Measurements from ENCODE around the gene C19orf44.
"Not testable (repeated sequence)": the region's sequence is repeated elsewhere in the genome, so short reads cannot be mapped to it uniquely, and the experiment has no call there.

Gene C19orf44

DNA sequence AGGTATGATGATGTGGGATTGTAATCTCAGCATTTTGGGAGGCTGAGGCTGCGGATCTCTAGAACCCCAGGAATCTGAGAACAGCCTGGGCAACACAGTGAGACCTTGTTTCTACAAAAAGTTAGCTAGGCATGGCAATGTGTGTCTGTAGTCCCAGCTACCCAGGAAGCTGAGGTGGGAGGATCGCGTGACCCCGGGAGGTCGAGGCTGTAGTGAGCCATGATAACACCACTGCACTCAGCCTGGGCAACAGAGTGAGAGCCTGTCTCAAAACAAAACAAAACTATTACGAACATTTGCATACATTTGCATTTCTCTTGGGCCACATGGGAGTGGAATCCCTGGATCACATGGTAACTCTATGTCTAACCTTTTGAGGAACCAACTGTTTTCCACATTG is 1.6 kb downstream of the C19orf44 start:
- no peak overlapping the region for H3K9ac ChIP-seq (ENCODE audit: low read depth, low read length)
- H3K4me1 ChIP-seq (ENCODE audit: control insufficient read depth, insufficient read depth, low read length) = no peaks in the 10 kb centered on the region
- H3K36me3 ChIP-seq (ENCODE audit: control insufficient read depth, insufficient read depth, low read length) = peaks cover 10% of the 10 kb centered on the region; the same call in 1 of the 2 replicates
- H3K4me3 ChIP-seq (ENCODE audit: low read depth, low read length) = no peak overlapping the region
- H3K27ac ChIP-seq (ENCODE audit: low read depth, low read length) = no peak overlapping the region
- no peaks in the 10 kb centered on the region for H3K9me3 ChIP-seq (ENCODE audit: control insufficient read depth, insufficient read depth, low read length)
- H3K27me3 ChIP-seq (ENCODE audit: control insufficient read depth, insufficient read depth, low read length) = no peaks in the 10 kb centered on the region

DNA sequence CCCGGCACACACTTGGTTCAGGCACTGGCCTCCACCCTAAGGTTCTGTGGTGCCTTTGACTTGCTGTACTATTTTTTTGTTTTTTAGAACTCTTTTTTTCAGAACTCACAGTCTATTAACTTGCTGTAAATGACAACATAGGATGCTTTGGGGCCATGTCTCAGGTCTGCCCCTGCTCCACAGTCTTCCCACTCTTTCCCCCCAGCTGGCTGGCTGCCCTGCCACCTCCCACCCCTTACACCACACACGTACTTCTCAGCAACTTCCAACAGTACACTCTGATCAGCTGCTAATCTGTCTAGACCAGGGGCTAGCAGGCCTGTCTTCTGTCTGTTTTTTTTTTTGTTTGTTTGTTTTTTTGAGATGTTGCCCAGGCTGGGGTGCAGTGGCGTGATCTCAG is 8.1 kb downstream of the C19orf44 start:
- no peak overlapping the region for H3K4me3 ChIP-seq (ENCODE audit: low read depth, low read length)
- no peaks in the 10 kb centered on the region for H3K9me3 ChIP-seq (ENCODE audit: control insufficient read depth, insufficient read depth, low read length)
- H3K36me3 ChIP-seq (ENCODE audit: control insufficient read depth, insufficient read depth, low read length) = peaks cover 31% of the 10 kb centered on the region; the same call in 1 of the 2 replicates
- H3K4me1 ChIP-seq (ENCODE audit: control insufficient read depth, insufficient read depth, low read length) = no peaks in the 10 kb centered on the region
- H3K27ac ChIP-seq (ENCODE audit: low read depth, low read length) = no peak overlapping the region
- no peaks in the 10 kb centered on the region for H3K27me3 ChIP-seq (ENCODE audit: control insufficient read depth, insufficient read depth, low read length)
- no peak overlapping the region for H3K9ac ChIP-seq (ENCODE audit: low read depth, low read length)

DNA sequence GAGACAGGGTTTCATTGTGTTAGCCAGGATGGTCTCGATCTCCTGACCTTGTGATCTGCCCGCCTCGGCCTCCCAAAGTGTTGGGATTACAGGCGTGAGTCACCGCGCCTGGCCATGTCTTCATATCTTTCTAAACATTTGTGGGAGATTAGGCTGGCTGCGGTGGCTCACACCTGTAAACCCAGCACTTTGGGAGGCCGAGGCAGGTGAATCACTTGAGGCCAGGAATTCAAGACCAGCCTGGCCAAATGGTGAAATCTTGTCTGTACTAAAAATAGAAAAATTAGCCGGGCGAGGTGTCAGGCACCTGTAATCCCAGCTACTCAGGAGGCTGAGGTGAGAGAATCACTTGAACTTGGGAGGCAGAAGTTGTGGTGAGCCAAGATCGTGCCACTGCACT is 10.0 kb downstream of the C19orf44 start:
- H3K27ac ChIP-seq (ENCODE audit: low read depth, low read length); H3K4me1 ChIP-seq (ENCODE audit: control insufficient read depth, insufficient read depth, low read length); H3K9ac ChIP-seq (ENCODE audit: low read depth, low read length); H3K27me3 ChIP-seq (ENCODE audit: control insufficient read depth, insufficient read depth, low read length); H3K9me3 ChIP-seq (ENCODE audit: control insufficient read depth, insufficient read depth, low read length); H3K4me3 ChIP-seq (ENCODE audit: low read depth, low read length): not testable (repeated sequence)
- H3K36me3 ChIP-seq (ENCODE audit: control insufficient read depth, insufficient read depth, low read length) = peaks cover 39% of the 10 kb centered on the region; the same call in 1 of the 2 replicates

DNA sequence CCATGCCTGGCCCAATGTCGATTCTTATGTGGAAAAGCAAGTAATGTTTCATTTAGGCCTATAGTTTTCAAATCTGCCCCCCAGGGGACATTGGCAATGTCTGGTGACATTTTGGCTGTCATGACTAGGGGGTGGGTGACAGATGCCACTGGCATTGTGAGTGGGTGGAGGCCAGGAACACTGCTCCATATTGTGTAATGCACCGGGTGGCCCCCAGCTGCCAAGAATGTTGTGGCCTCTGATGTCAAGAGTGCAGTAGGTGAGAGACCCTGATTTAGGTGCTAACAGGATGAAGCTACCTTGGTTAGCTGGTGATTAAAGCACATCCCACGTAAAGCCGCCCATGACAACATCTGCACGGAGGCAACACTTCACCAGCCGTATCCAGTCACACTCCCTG is 10.8 kb downstream of the C19orf44 start:
- H3K27me3 ChIP-seq (ENCODE audit: control insufficient read depth, insufficient read depth, low read length) = no peaks in the 10 kb centered on the region
- no peaks in the 10 kb centered on the region for H3K9me3 ChIP-seq (ENCODE audit: control insufficient read depth, insufficient read depth, low read length)
- no peak overlapping the region for H3K9ac ChIP-seq (ENCODE audit: low read depth, low read length)
- no peak overlapping the region for H3K4me3 ChIP-seq (ENCODE audit: low read depth, low read length)
- peaks cover 38% of the 10 kb centered on the region; the same call in 1 of the 2 replicates for H3K36me3 ChIP-seq (ENCODE audit: control insufficient read depth, insufficient read depth, low read length)
- no peaks in the 10 kb centered on the region for H3K4me1 ChIP-seq (ENCODE audit: control insufficient read depth, insufficient read depth, low read length)
- no peak overlapping the region for H3K27ac ChIP-seq (ENCODE audit: low read depth, low read length)

DNA sequence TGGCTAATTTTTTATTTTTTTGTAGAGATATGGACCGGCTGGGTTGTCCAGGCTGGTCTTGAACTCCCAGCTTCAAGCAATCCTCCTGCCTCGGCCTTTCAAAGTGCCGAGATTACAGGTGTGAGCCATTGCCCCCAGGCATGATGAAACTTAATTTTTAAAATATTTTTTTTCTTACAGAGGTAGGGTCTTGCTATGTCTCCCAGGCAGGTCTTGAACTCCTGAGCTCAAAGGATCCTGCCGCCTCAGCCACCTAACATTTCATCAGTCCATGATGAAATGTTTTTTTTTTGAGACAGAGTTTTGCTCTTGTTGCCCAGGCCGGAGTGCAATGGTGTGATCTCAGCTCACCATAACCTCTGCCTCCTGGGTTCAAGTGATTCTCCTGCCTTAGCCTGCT is 12.4 kb downstream of the C19orf44 start:
- Histone ChIP-seq H3K4me1 (ENCODE audit: control insufficient read depth, insufficient read depth, low read length) (no peaks in the 10 kb centered on the region), H3K27me3 (ENCODE audit: control insufficient read depth, insufficient read depth, low read length) (no peaks in the 10 kb centered on the region), H3K4me3 (ENCODE audit: low read depth, low read length) (no peak overlapping the region), H3K9ac (ENCODE audit: low read depth, low read length) (no peak overlapping the region), H3K9me3 (ENCODE audit: control insufficient read depth, insufficient read depth, low read length) (no peaks in the 10 kb centered on the region), H3K36me3 (ENCODE audit: control insufficient read depth, insufficient read depth, low read length) (peaks cover 27% of the 10 kb centered on the region; the same call in 1 of the 2 replicates), H3K27ac (ENCODE audit: low read depth, low read length) (no peak overlapping the region)

DNA sequence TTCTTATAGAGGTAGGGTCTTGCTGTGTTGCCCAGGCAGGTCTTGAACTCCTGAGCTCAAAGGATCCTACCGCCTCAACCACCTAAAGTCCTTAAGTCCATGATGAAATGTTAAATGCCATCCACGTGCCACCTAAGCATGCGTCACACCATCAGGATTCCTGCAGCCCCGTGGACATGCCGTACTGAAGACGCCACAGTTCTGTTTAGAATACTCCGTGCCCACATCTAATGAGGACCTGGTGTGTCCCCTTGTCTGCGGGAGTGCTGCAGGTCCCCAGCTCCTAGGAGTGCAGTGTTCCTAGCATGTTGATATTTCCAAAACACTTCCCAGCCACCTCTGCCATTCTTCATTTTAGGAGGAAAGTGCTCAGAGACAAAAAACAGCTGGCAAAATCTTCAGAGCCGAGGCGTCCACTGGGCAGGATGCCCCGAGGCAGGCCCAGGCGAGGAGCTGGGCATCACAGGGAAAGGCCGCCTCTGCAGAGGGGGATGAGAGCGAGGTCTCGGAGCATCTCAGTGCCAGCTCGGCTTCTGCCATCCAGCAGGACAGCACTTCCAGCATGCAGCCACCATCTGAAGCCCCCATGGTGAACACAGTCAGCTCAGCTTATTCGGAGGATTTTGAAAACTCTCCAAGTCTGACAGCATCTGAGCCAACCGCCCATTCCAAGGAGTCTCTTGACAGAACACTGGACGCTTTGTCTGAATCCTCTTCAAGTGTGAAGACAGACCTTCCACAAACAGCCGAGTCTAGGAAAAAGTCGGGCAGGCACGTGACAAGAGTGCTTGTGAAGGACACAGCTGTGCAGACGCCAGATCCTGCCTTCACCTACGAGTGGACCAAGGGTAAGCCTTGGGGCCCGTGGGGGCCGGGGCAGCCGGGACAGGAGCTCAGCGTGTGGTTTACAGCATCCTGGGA is 13.2 kb downstream of the C19orf44 start:
- H3K27me3 ChIP-seq (ENCODE audit: control insufficient read depth, insufficient read depth, low read length) = no peaks in the 10 kb centered on the region
- no peak overlapping the region for H3K27ac ChIP-seq (ENCODE audit: low read depth, low read length)
- H3K4me1 ChIP-seq (ENCODE audit: control insufficient read depth, insufficient read depth, low read length) = no peaks in the 10 kb centered on the region
- H3K9ac ChIP-seq (ENCODE audit: low read depth, low read length) = no peak overlapping the region
- peaks cover 19% of the 10 kb centered on the region; the same call in 1 of the 2 replicates for H3K36me3 ChIP-seq (ENCODE audit: control insufficient read depth, insufficient read depth, low read length)
- no peak overlapping the region for H3K4me3 ChIP-seq (ENCODE audit: low read depth, low read length)
- H3K9me3 ChIP-seq (ENCODE audit: control insufficient read depth, insufficient read depth, low read length) = no peaks in the 10 kb centered on the region

DNA sequence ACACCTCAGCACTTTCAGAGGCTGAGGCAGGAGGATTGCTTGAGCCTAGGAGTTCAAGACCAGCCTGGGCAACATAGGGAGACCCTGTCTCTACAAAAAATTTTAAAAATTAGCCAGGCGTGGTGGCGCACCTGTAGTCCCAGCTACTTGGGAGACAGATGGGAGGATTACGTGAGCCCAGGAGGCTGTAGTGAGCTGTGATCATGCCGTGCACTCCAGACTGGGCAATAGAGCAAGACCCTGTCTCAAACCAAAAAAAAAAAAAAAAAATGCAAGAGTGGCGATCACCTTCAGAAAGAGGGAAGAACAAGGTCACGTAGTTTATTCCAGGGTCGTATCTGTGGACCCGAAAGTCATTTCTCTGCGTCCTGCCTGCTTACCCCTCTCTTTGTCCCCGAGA is 16.4 kb downstream of the C19orf44 start:
- not testable (repeated sequence) for H3K9ac ChIP-seq (ENCODE audit: low read depth, low read length)

DNA sequence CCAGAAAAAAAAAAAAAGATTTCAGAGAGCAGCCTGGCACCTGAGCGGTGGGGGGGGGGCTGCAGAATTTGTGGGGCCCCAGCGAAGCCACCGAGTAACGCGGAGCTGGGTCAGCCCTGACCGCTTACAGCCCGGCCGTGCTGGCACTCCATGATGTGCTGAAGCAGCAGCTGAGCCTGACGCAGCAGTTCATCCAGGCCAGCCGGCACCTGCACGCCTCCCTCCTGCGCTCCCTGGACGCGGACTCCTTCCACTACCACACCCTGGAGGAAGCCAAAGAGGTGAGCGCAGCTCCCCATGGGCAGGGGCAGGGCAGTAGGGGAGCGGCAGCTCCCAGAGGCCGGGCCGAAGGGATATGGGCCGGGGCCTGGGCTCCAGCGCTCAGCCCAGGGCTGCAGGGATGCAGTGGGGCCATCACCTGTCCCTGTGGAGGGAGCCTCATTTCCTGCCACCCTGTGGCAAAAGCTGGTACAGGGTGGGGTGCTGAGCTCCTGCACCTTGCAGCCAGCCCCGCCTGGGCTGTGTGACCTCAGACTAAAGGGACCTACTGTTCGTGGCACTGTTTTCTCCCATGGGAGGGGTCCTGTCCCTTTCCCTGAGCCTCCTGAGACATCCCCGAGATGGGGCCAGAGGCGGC is 18.3 kb downstream of the C19orf44 start:
- H3K36me3 ChIP-seq (ENCODE audit: control insufficient read depth, insufficient read depth, low read length) = peaks cover 43% of the 10 kb centered on the region
- no peaks in the 10 kb centered on the region for H3K9me3 ChIP-seq (ENCODE audit: control insufficient read depth, insufficient read depth, low read length)
- H3K4me3 ChIP-seq (ENCODE audit: low read depth, low read length) = no peak overlapping the region
- H3K4me1 ChIP-seq (ENCODE audit: control insufficient read depth, insufficient read depth, low read length) = no peaks in the 10 kb centered on the region
- H3K9ac ChIP-seq (ENCODE audit: low read depth, low read length) = no peak overlapping the region
- no peaks in the 10 kb centered on the region for H3K27me3 ChIP-seq (ENCODE audit: control insufficient read depth, insufficient read depth, low read length)
- H3K27ac ChIP-seq (ENCODE audit: low read depth, low read length) = no peak overlapping the region

More for the DNA sequence above, 16.4 kb downstream of the C19orf44 start:
- peaks cover 28% of the 10 kb centered on the region for H3K36me3 ChIP-seq (ENCODE audit: control insufficient read depth, insufficient read depth, low read length)
- not testable (repeated sequence) for H3K4me3 ChIP-seq (ENCODE audit: low read depth, low read length); H3K27ac ChIP-seq (ENCODE audit: low read depth, low read length); H3K27me3 ChIP-seq (ENCODE audit: control insufficient read depth, insufficient read depth, low read length); H3K9me3 ChIP-seq (ENCODE audit: control insufficient read depth, insufficient read depth, low read length); H3K4me1 ChIP-seq (ENCODE audit: control insufficient read depth, insufficient read depth, low read length)

DNA sequence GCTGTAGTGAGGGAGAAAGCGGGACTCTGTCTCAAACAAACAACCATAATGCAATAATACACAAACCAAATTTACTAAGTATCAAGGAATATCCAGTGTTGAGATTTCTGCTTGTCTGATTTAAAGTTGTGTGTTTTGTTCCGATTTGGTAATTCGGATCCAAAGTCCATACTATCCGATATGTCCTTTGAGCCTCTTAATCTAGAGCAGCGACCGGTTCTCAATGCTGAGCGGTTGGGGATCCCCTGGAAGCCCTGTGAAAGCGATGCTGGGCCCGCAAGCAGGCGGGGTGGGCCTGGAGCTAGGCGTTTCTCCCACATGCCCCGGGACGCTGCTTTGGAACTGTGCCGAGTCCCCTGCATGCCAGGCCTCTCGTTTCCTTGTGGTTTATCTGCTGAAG is 20.2 kb downstream of the C19orf44 start:
- Histone ChIP-seq H3K27ac (ENCODE audit: low read depth, low read length) (no peak overlapping the region), H3K9ac (ENCODE audit: low read depth, low read length) (no peak overlapping the region), H3K27me3 (ENCODE audit: control insufficient read depth, insufficient read depth, low read length) (no peaks in the 10 kb centered on the region), H3K36me3 (ENCODE audit: control insufficient read depth, insufficient read depth, low read length) (peaks cover 51% of the 10 kb centered on the region), H3K9me3 (ENCODE audit: control insufficient read depth, insufficient read depth, low read length) (no peaks in the 10 kb centered on the region), H3K4me3 (ENCODE audit: low read depth, low read length) (no peak overlapping the region), H3K4me1 (ENCODE audit: control insufficient read depth, insufficient read depth, low read length) (no peaks in the 10 kb centered on the region)

DNA sequence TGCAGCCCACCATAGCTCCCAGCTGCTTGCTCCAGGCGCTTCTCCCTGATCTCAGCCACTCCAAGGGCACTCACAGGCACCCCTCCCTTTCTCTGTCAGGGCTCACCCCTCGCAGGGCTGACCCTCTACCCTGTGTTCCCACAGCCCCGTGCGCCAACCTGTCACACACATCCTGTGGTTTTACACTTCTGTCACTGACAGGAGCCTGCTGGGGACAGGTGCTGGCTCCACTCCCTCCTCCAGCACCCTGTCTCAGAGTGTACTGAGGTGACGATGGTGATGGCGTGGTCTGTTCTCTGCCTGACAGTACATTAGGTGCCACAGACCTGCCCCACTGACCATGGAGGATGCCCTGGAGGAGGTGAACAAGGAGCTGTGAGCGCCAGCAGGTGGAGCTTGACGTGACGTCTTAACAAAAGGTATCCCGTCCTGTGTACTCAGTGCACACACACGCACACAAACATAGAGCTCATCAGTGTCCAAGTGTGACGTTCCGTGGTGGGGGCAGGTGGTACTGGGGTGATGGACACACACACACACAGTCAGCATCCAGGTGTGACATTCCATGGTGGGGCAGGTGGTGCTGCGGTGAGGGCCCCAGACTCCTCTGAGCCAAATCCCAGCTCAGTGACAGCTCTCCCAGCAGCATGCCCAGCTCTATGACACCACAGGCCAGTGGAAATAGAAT is 20.9 kb downstream of the C19orf44 start:
- H3K36me3 ChIP-seq (ENCODE audit: control insufficient read depth, insufficient read depth, low read length) = peaks cover 57% of the 10 kb centered on the region

DNA sequence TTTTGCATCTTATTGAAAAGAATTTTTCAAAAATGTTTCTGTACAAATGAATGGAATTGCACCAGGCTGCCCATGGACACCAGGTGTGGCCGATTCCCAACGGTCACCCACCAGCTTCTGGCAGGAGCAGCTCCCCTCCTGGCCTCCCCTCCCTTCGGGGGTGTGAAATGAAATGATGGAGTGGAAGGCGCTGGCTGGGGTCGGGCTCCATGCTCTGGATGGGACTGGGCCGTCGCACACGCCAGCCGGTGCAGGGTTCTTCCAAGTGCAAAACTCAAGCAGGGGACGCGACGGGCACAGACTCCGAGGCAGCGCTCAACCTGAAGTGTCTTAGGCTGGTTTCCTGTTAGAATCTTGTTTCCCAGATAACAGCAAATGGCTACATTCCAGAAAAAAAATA is 21.9 kb downstream of the C19orf44 start:
- H3K36me3 ChIP-seq (ENCODE audit: control insufficient read depth, insufficient read depth, low read length) = peaks cover 65% of the 10 kb centered on the region

More for the DNA sequence above, 20.9 kb downstream of the C19orf44 start:
- Histone ChIP-seq H3K9me3 (ENCODE audit: control insufficient read depth, insufficient read depth, low read length) (no peaks in the 10 kb centered on the region), H3K9ac (ENCODE audit: low read depth, low read length) (no peak overlapping the region), H3K4me3 (ENCODE audit: low read depth, low read length) (no peak overlapping the region), H3K27ac (ENCODE audit: low read depth, low read length) (no peak overlapping the region), H3K4me1 (ENCODE audit: control insufficient read depth, insufficient read depth, low read length) (no peaks in the 10 kb centered on the region), H3K27me3 (ENCODE audit: control insufficient read depth, insufficient read depth, low read length) (no peaks in the 10 kb centered on the region)

More for the DNA sequence above, 21.9 kb downstream of the C19orf44 start:
- Histone ChIP-seq H3K27ac (ENCODE audit: low read depth, low read length) (no peak overlapping the region), H3K9ac (ENCODE audit: low read depth, low read length) (no peak overlapping the region), H3K4me1 (ENCODE audit: control insufficient read depth, insufficient read depth, low read length) (no peaks in the 10 kb centered on the region), H3K27me3 (ENCODE audit: control insufficient read depth, insufficient read depth, low read length) (no peaks in the 10 kb centered on the region), H3K4me3 (ENCODE audit: low read depth, low read length) (no peak overlapping the region), H3K9me3 (ENCODE audit: control insufficient read depth, insufficient read depth, low read length) (no peaks in the 10 kb centered on the region)

All from HUES48 (cell line).